AG09319 (cell line): ENCODE data around the gene ZDHHC9.
A peak's percentile ranks its signal among the peaks of the same experiment; 100 is the strongest.

Source experiments
- DNase-seq: peaks from one replicate; pipeline ENCODE4 v3.0.0-alpha.2; 2010; ENCODE audit warnings: low read depth; ENCODE audit errors: extremely low read depth
- CTCF ChIP-seq: IDR thresholded peaks from 2 replicates; pipeline ENCODE4 v1.5.1; 2011; ENCODE audit warnings: low read depth, mild to moderate bottlenecking, inconsistent platforms, low read length, moderate library complexity

The ZDHHC9 gene

GRCh38 chrX:129759576-129760061 lies 84.1 kb downstream of the ZDHHC9 start:
- DNase-seq, result peak; percentile 28

GRCh38 chrX:129755779-129756650 lies 87.7 kb downstream of the ZDHHC9 start:
- DNase-seq, result no peak
- TF ChIP-seq CTCF, result no peak

More at GRCh38 chrX:129759576-129760061, 84.1 kb downstream of the ZDHHC9 start:
- no peak for TF ChIP-seq CTCF

GRCh38 chrX:129754056-129755024 lies 89.3 kb downstream of the ZDHHC9 start:
- DNase-seq, result no peak
- TF ChIP-seq CTCF, result peak; percentile 26
